Esophagus muscularis mucosa (tissue), 4 donors: ENCODE data around the gene NECTIN2. TPM values are rescaled to one million over a fixed set of nuclear protein-coding genes. Genes with fewer than 3 reads are reported as not detected.

Experiments used
- DNase-seq: peaks from one replicate; pipeline ENCODE4 v3.0.0-alpha.2; 2017; ENCODE audit errors: extremely low spot score
- H3K27ac ChIP-seq, 4 donors: fragments of 200-600 bp; sonication (generic); replicated peaks in 1 of 4; 1 replicate in 3 of 4; 2 replicates in 1 of 4; pipeline ENCODE4 v1.5.1; 2016 to 2019; ENCODE audit warnings: mild to moderate bottlenecking in 1 of 4
- H3K27me3 ChIP-seq, 4 donors: fragments of 200-600 bp; sonication (generic); one replicate each; pipeline versions ENCODE4 v1.5.1 to v1.6.0; 2016 to 2019
- H3K36me3 ChIP-seq, 4 donors: fragments of 200-600 bp; sonication (generic); one replicate each; pipeline ENCODE4 v1.5.1; 2016 to 2019
- H3K4me1 ChIP-seq, 4 donors: fragments of 200-600 bp; sonication (generic); one replicate each; pipeline ENCODE4 v1.5.1; 2016 to 2019
- H3K4me3 ChIP-seq, 4 donors: fragments of 200-600 bp; sonication (generic); 1 replicate in 2 of 4; 2 replicates in 2 of 4; pipeline ENCODE4 v1.5.1; 2016 to 2019; ENCODE audit warnings: mild to moderate bottlenecking in 4 of 4, moderate library complexity in 1 of 4
- H3K9me3 ChIP-seq, 4 donors: fragments of 200-600 bp; sonication (generic); 1 replicate in 3 of 4; 2 replicates in 1 of 4; pipeline ENCODE4 v1.5.1; 2016 to 2019
- EP300 ChIP-seq: sonication (generic); formaldehyde crosslinking; IDR thresholded peaks from one replicate; pipeline ENCODE4 v1.6.1; 2017; ENCODE audit warnings: antibody characterized with exemption
- POLR2A ChIP-seq: fragments of 450-650 bp; IDR thresholded peaks from one replicate; pipeline ENCODE4 v1.6.1; 2017; ENCODE audit warnings: antibody characterized with exemption, moderate library complexity, mild to moderate bottlenecking, low read depth
- POLR2AphosphoS5 ChIP-seq, 2 donors: sonication (generic); formaldehyde crosslinking; IDR thresholded peaks; one replicate each; pipeline ENCODE4 v1.6.1; 2017; ENCODE audit warnings: antibody characterized with exemption in 2 of 2
- WGBS: methylation state at CpG from one replicate; pipeline ENCODE4 v1.1.5; 2018; 5-methylcytosine and 5-hydroxymethylcytosine counted together
- intact Hi-C: fragments of 100-400 bp; cut with DNase I; formaldehyde crosslinking; loops from one replicate; pipeline ENCODE4 v1.15.1; 2023
- total RNA-seq, 4 donors: library from RNA; depleted of rRNA; stranded (reverse); fragments of >200 nt; gene quantifications; one replicate each; pipeline versions ENCODE4 v1.1.0 to v1.2.1, GENCODE V29; 2016
- TF ChIP-seq, protein P1 (sequence below), 3 experiments: fragments of 200-600 bp in 2 of 3; fragments of 450-650 bp in 1 of 3; sonication (generic) in 2 of 3; IDR thresholded peaks; one replicate each; pipeline ENCODE4 v1.5.1; 2017 to 2019; ENCODE audit warnings: antibody characterized with exemption in 3 of 3, mild to moderate bottlenecking in 2 of 3, moderate library complexity in 1 of 3

NECTIN2 gene
- total RNA-seq, 4 donors from 2014 or later, result 34.5 to 72.4 (median 60.1) TPM

DNA sequence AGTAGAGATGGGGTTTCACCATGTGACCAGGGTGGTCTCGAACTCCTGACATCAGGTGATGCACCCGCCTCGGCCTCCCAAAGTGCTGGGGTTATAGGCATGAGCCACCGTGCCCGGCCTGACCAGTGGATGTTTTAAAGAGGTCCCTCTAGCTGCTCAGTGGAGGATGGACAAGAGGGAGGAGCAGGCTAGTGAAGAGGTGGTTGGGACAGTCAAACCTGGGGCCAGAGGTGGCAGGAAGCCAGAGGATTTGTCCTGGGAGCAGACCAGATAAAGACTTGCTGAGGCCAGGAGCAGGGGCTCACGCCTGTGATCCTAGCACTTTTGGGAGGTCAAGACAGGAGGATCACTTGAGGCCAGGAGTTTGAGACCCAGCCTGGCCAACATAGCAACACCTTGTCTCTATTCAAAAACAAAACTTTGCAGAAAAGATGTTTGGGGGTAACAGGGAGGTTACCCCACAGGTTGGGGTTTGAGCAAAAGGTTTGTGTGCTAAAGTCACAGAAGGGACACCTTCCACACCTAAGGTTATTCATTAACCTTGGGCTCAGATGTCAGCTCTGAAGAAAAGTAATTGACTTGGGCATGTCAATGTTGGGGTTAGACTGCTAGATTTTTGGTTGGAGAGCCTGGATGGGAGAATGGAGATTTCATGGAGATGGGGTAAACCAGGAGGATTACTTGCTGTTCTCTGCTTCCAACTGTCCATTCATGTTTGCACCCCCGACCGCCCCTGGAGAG lies 28.2 kb upstream of the NECTIN2 start:
- H3K36me3 ChIP-seq, result peaks cover 0 to 46% (median 31%) of the 10 kb centered on the region in 4 donors
- no peak for DNase-seq
- H3K27me3 ChIP-seq, result peaks cover 0 to 26% (median 0%) of the 10 kb centered on the region in 4 donors
- TF ChIP-seq POLR2A (no peak), EP300 (no peak), POLR2AphosphoS5 (IDR thresholded peaks at IDR 0.05) (no peak)
- TF ChIP-seq, protein P1, sequence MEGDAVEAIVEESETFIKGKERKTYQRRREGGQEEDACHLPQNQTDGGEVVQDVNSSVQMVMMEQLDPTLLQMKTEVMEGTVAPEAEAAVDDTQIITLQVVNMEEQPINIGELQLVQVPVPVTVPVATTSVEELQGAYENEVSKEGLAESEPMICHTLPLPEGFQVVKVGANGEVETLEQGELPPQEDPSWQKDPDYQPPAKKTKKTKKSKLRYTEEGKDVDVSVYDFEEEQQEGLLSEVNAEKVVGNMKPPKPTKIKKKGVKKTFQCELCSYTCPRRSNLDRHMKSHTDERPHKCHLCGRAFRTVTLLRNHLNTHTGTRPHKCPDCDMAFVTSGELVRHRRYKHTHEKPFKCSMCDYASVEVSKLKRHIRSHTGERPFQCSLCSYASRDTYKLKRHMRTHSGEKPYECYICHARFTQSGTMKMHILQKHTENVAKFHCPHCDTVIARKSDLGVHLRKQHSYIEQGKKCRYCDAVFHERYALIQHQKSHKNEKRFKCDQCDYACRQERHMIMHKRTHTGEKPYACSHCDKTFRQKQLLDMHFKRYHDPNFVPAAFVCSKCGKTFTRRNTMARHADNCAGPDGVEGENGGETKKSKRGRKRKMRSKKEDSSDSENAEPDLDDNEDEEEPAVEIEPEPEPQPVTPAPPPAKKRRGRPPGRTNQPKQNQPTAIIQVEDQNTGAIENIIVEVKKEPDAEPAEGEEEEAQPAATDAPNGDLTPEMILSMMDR (IDR thresholded peaks at IDR 0.05), result no peak
- peaks cover 14 to 23% (median 18%) of the 10 kb centered on the region in 4 donors for H3K4me1 ChIP-seq
- 95% methylated on average over 8 of the region's 8 CpGs for WGBS
- no peak overlapping the region for H3K4me3 ChIP-seq
- intact Hi-C loops, result no loop called here
- H3K9me3 ChIP-seq, result no peaks in the 10 kb centered on the region
- no peak overlapping the region for H3K27ac ChIP-seq

GRCh38 chr19:44818466-44819031 lies 27.5 kb upstream of the NECTIN2 start:
- Histone ChIP-seq H3K36me3 (peaks cover 0 to 40% (median 25%) of the 10 kb centered on the region in 4 donors), H3K4me3 (no peak overlapping the region), H3K27ac (no peak overlapping the region), H3K4me1 (peaks cover 14 to 23% (median 18%) of the 10 kb centered on the region in 4 donors), H3K27me3 (peaks cover 0 to 26% (median 0%) of the 10 kb centered on the region in 4 donors), H3K9me3 (no peaks in the 10 kb centered on the region)
- no peak for DNase-seq
- WGBS, result 88% methylated on average over 20 of the region's 20 CpGs
- TF ChIP-seq POLR2A (no peak), EP300 (no peak), POLR2AphosphoS5 (IDR thresholded peaks at IDR 0.05) (no peak)
- TF ChIP-seq, protein P1 (IDR thresholded peaks at IDR 0.05), result no peak
- intact Hi-C loops, result no loop called here

GRCh38 chr19:44819246-44819832 lies 26.8 kb upstream of the NECTIN2 start:
- peaks cover 0 to 32% (median 18%) of the 10 kb centered on the region in 4 donors for H3K36me3 ChIP-seq
- peaks cover 14 to 23% (median 18%) of the 10 kb centered on the region in 4 donors for H3K4me1 ChIP-seq
- intact Hi-C loops, result no loop called here
- H3K27me3 ChIP-seq, result peaks cover 0 to 26% (median 0%) of the 10 kb centered on the region in 4 donors
- H3K27ac ChIP-seq, result no peak overlapping the region
- no peak overlapping the region for H3K4me3 ChIP-seq
- whole genome bisulfite sequencing, result 93% methylated on average over 21 of the region's 28 CpGs
- H3K9me3 ChIP-seq, result no peaks in the 10 kb centered on the region
- TF ChIP-seq, protein P1 (IDR thresholded peaks at IDR 0.05), result no peak
- no peak for DNase-seq

DNA sequence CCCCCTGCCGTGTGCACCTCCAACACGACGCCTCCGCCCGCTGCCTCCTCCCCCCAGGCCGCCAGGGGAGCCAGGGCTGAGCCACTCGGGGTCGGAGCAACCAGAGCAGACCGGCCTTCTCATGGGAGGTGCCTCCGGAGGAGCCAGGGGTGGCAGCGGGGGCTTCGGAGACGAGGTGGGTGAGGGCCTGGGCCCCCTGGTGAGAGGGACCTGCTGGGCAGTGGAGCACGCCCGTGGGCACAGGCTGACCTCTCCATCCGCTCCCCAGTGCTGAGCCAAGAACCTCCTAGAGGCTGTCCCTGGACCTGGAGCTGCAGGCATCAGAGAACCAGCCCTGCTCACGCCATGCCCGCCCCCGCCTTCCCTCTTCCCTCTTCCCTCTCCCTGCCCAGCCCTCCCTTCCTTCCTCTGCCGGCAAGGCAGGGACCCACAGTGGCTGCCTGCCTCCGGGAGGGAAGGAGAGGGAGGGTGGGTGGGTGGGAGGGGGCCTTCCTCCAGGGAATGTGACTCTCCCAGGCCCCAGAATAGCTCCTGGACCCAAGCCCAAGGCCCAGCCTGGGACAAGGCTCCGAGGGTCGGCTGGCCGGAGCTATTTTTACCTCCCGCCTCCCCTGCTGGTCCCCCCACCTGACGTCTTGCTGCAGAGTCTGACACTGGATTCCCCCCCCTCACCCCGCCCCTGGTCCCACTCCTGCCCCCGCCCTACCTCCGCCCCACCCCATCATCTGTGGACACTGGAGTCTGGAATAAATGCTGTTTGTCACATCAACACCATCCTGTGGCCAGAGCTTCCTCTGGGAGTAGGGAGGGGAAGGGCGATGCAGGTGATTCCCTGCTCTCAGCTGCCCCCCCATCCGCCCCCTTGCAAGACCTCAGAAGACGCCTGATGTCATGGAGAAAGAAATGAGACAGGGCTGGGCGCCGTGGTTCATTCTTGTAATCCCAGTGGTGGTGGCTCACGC lies 25.2 kb upstream of the NECTIN2 start:
- WGBS, result 54% methylated on average over 22 of the region's 35 CpGs
- intact Hi-C loops, result no loop called here
- peaks cover 0 to 26% (median 0%) of the 10 kb centered on the region in 4 donors for H3K27me3 ChIP-seq
- H3K36me3 ChIP-seq, result peaks cover 0 to 18% (median 7%) of the 10 kb centered on the region in 4 donors
- TF ChIP-seq, protein P1 (IDR thresholded peaks at IDR 0.05), result no peak
- TF ChIP-seq EP300 (no peak), POLR2AphosphoS5 (IDR thresholded peaks at IDR 0.05) (no peak), POLR2A (no peak)
- H3K4me1 ChIP-seq, result peaks cover 14 to 23% (median 18%) of the 10 kb centered on the region in 4 donors
- H3K27ac ChIP-seq, result peak overlapping the region; percentile 44 to 57 (median 51)
- no peak for DNase-seq
- H3K4me3 ChIP-seq, result peak overlapping the region in 1 of 4 donors; percentile 16
- no peaks in the 10 kb centered on the region for H3K9me3 ChIP-seq
